K562 (cell line): Measurements from ENCODE around the gene SURF4. TPM values are rescaled to one million over a fixed set of nuclear protein-coding genes. Genes with fewer than 3 reads are reported as not detected.
A peak's percentile ranks its signal among the peaks of the same experiment; 100 is the strongest.

Experiments used
- ATAC-seq: fragments of 200-7000 bp; cut with Tn5 transposase; 3 replicates; pipeline ENCODE4 v1.9.1; 2020; ENCODE audit warnings: moderate library complexity
- BruUV-seq: library from RNA; stranded (reverse); fragments of 400-500 nt; replicated peaks from 2 replicates; lab custom pipeline; 2021; lab: Mats Ljungman, UMichigan
- CTCF ChIA-PET: fragments of 300-600 bp; formaldehyde crosslinking; extraction: SDS; loops from one replicate; lab custom pipeline; 2021; ENCODE audit warnings: low intra/inter-chr PET ratio; lab: Yijun Ruan, JAX
- POLR2A ChIA-PET: fragments of 300-600, 350-650 bp; sonication (Branson Sonifier 250); formaldehyde crosslinking; extraction: SDS; loops from one replicate; lab custom pipeline; 2021; ENCODE audit warnings: antibody characterized with exemption, inconsistent platforms; lab: Yijun Ruan, JAX
- DNase-seq, 4 experiments: peaks; one replicate each; pipeline versions ENCODE4 v3.0.0 to v3.0.0-alpha.2; 2011 to 2018; ENCODE audit warnings: low spot score in 3 of 4, mixed read lengths in 3 of 4; ENCODE audit errors: extremely low read depth in 1 of 4
- FAIRE-seq: peaks from 2 replicates; lab custom pipeline; 2011; peaks lifted over from hg19 to GRCh38; lab: Jason Lieb, UNC
- H2AFZ ChIP-seq: 2 replicates; pipeline ENCODE4 v1.6.0; 2011; ENCODE audit warnings: low read depth, low read length, control low read depth, inconsistent platforms
- H3K27ac ChIP-seq: fragments of 200-600 bp; 3 replicates; pipeline ENCODE4 v1.8.0; 2011; ENCODE audit warnings: low read depth, mild to moderate bottlenecking, control low read depth, inconsistent platforms, low read length, moderate library complexity, mixed read lengths; ENCODE audit errors: extremely low read depth
- H3K27me3 ChIP-seq, 2 experiments: fragments of 300-600 bp in 1 of 2; 2 replicates in 1 of 2; 3 replicates in 1 of 2; pipeline versions ENCODE4 v1.6.0 to v1.8.0; 2011; ENCODE audit warnings: inconsistent platforms in 2 of 2, low read length in 2 of 2, mild to moderate bottlenecking in 1 of 2, mixed read lengths in 1 of 2, moderate library complexity in 1 of 2; ENCODE audit not compliant: control insufficient read depth in 2 of 2, insufficient read depth in 2 of 2
- H3K36me3 ChIP-seq: fragments of 300-600 bp; 3 replicates; pipeline ENCODE4 v1.8.0; 2011; ENCODE audit warnings: mild to moderate bottlenecking, low read length, inconsistent platforms; ENCODE audit not compliant: control insufficient read depth, insufficient read depth
- H3K4me1 ChIP-seq, 2 experiments: fragments of 200-600 bp in 1 of 2; replicated peaks in 1 of 2; 2 replicates in 1 of 2; 3 replicates in 1 of 2; pipeline versions ENCODE4 v1.5.1 to v1.8.0; 2011; ENCODE audit warnings: inconsistent platforms in 2 of 2, low read length in 2 of 2, mild to moderate bottlenecking in 1 of 2, mixed read lengths in 1 of 2, moderate library complexity in 1 of 2; ENCODE audit not compliant: control insufficient read depth in 2 of 2, insufficient read depth in 2 of 2
- H3K4me2 ChIP-seq: 2 replicates; pipeline ENCODE4 v1.6.1; 2011; ENCODE audit warnings: low read length, control low read depth, inconsistent platforms, mixed read lengths; ENCODE audit not compliant: insufficient read depth
- H3K4me3 ChIP-seq: fragments of 200-600 bp; sonication (generic), shearing (Covaris generic); 2 replicates; pipeline ENCODE4 v1.5.1; 2016; ENCODE audit warnings: control low read depth, inconsistent platforms
- H3K79me2 ChIP-seq: fragments of 200-600 bp; 3 replicates; pipeline ENCODE4 v1.8.0; 2011; ENCODE audit warnings: low read length, inconsistent platforms; ENCODE audit not compliant: control insufficient read depth, insufficient read depth
- H3K9ac ChIP-seq, 2 experiments: 2 replicates each; pipeline versions ENCODE4 v1.6.0 to v1.6.1; 2011; ENCODE audit warnings: low read depth in 2 of 2, low read length in 2 of 2, control low read depth in 1 of 2, inconsistent platforms in 1 of 2, mild to moderate bottlenecking in 1 of 2, mixed read lengths in 1 of 2; ENCODE audit not compliant: insufficient read depth in 1 of 2
- H3K9me1 ChIP-seq: one replicate; pipeline ENCODE4 v1.6.0; 2011; ENCODE audit warnings: inconsistent platforms, mild to moderate bottlenecking, low read length, moderate library complexity; ENCODE audit not compliant: control insufficient read depth, insufficient read depth
- H3K9me3 ChIP-seq: replicated peaks from 2 replicates; pipeline ENCODE4 v1.5.1; 2011; ENCODE audit warnings: low read depth, low read length, inconsistent platforms; ENCODE audit not compliant: control insufficient read depth, insufficient read depth
- H4K20me1 ChIP-seq: replicated peaks from 2 replicates; pipeline ENCODE4 v1.6.1; 2011; ENCODE audit warnings: low read length, inconsistent platforms, mixed read lengths; ENCODE audit not compliant: control insufficient read depth, insufficient read depth
- CREBBP ChIP-seq: IDR thresholded peaks from one replicate; pipeline ENCODE4 v1.6.1; 2012; ENCODE audit warnings: low read depth, mild to moderate bottlenecking, control low read depth, inconsistent platforms, low read length
- YBX1 ChIP-seq: fragments of 450-650 bp; IDR thresholded peaks from 2 replicates; pipeline ENCODE4 v1.7.1; 2016; ENCODE audit warnings: mild to moderate bottlenecking
- YY1 ChIP-seq, 3 experiments: IDR thresholded peaks; 2 replicates each; pipeline ENCODE4 v1.6.1; 2011; ENCODE audit warnings: low read length in 2 of 3, mild to moderate bottlenecking in 2 of 3, moderate library complexity in 2 of 3, borderline replicate concordance in 1 of 3, control low read depth in 1 of 3, low read depth in 1 of 3; ENCODE audit not compliant: insufficient read depth in 3 of 3, insufficient replicate concordance in 2 of 3, control insufficient read depth in 1 of 3, insufficient read length in 1 of 3; ENCODE audit errors: extremely low read depth in 1 of 3
- WGBS: fragments of 100-300 bp; shearing (Covaris generic); methylation state at CpG from one replicate; pipeline ENCODE4 v1.1.6; 2016; ENCODE audit warnings: low coverage, mixed read lengths; ENCODE audit not compliant: insufficient coverage; ENCODE audit errors: missing lambda C conversion rate; 5-methylcytosine and 5-hydroxymethylcytosine counted together
- in situ Hi-C: fragments of 300-500 bp; cut with MboI; formaldehyde crosslinking; loops from 4 replicates; pipeline ENCODE4 v1.15.0; 2018; ENCODE audit warnings: inconsistent platforms, mixed read lengths
- intact Hi-C: fragments of 100-400 bp; cut with micrococcal nuclease; formaldehyde crosslinking; loops from 2 replicates; pipeline ENCODE4 v1.14.2; 2022
- polyA plus RNA-seq, 8 experiments: library from polyadenylated mRNA; depleted of rRNA in 4 of 8; stranded (reverse) in 5 of 8; unstranded in 3 of 8; fragments of >200 nt; fragmentation: Nextera tagmentation in 2 of 8; fragmentation: Illumina TruSeq in 1 of 8; extraction: Ambion mirVana in 2 of 8; extraction: Trizol in 1 of 8; gene quantifications; 2 replicates each; pipeline versions ENCODE4 v1.2.1 to v1.2.3, GENCODE V29; 2011 to 2014; ENCODE audit warnings: inconsistent platforms in 1 of 8, missing spikeins in 1 of 8
- total RNA-seq, 7 experiments: library from RNA; depleted of rRNA in 6 of 7; stranded (reverse); fragments of >200 nt in 6 of 7; fragmentation: Illumina TruSeq in 2 of 7; extraction: Trizol in 2 of 7; gene quantifications; 2 replicates each; pipeline versions ENCODE4 v1.2.1 to v1.2.3, GENCODE V29; 2011 to 2021; ENCODE audit warnings: low replicate concordance in 1 of 7
- TF ChIP-seq, protein P1 (sequence below): fragments of 450-650 bp; formaldehyde crosslinking; IDR thresholded peaks from 2 replicates; pipeline ENCODE4 v1.4.0; 2022; ENCODE audit warnings: missing genetic modification characterization

Gene SURF4
- total and polyA plus RNA-seq, 9 of the 15 experiments (the other 6 are each of a cell fraction or from before 2014, with no cell fraction given): 8.4 to 176 (median 130) TPM

DNA sequence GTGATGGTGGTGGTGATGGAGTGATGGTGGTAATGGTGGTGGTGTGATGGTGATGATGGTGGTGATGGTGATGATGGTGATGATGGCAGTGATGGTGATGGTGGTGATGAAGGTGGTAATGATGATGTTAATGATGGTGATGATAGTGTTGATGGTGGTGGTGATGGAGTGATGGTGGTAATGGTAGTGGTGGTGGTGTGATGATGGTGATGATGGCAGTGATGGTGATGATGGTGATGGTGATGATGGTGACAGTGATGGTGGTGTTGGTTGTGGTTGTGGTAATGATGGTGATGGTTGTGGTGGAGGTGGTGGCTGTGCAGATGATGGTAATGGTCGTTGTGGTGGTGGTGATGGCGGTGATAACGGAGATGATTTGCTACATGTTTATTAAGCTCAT, 7.6 kb upstream of the SURF4 start:
- no peaks in the 10 kb centered on the region for H3K36me3 ChIP-seq
- ChIA-PET POLR2A (interaction anchor here (0.6 to 1.7 kb wide), 3 partner anchors 12 to 360 kb away, joined by 3 to 4 read pairs (median 3); no protein-coding TSS in a partner anchor), CTCF (no interaction called here)
- TF ChIP-seq, protein P1, sequence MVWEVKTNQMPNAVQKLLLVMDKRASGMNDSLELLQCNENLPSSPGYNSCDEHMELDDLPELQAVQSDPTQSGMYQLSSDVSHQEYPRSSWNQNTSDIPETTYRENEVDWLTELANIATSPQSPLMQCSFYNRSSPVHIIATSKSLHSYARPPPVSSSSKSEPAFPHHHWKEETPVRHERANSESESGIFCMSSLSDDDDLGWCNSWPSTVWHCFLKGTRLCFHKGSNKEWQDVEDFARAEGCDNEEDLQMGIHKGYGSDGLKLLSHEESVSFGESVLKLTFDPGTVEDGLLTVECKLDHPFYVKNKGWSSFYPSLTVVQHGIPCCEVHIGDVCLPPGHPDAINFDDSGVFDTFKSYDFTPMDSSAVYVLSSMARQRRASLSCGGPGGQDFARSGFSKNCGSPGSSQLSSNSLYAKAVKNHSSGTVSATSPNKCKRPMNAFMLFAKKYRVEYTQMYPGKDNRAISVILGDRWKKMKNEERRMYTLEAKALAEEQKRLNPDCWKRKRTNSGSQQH (CRISPR knock-in tag): 0 out of 2 replicates have a peak, but pooled peaks have one; percentile 13
- TF ChIP-seq YBX1 (peak; percentile 79; the same call in 1 of the 2 replicates), CREBBP (peak; percentile 41), YY1 (IDR thresholded peaks at IDR 0.05; ENCODE audit: borderline replicate concordance in 1 of 3, control insufficient read depth in 1 of 3, extremely low read depth in 1 of 3, insufficient read depth in 3 of 3, insufficient read length in 1 of 3, insufficient replicate concordance in 2 of 3, low read depth in 1 of 3, low read length in 2 of 3) (no peak)
- no peak overlapping the region for H3K9ac ChIP-seq
- H3K4me2 ChIP-seq: no peak overlapping the region
- FAIRE-seq: no peak
- no peak for ATAC-seq
- peaks cover 5% of the 10 kb centered on the region for H3K9me3 ChIP-seq
- peaks cover 3 to 16% of the 10 kb centered on the region in 2 experiments; a peak in 3 of 5 replicates for H3K4me1 ChIP-seq
- no peaks in the 10 kb centered on the region; the same call in 1 of the 2 replicates for H4K20me1 ChIP-seq
- H3K9me1 ChIP-seq: no peaks in the 10 kb centered on the region
- no peak overlapping the region for H3K4me3 ChIP-seq
- H3K79me2 ChIP-seq: no peaks in the 10 kb centered on the region
- H3K27ac ChIP-seq: no peak overlapping the region
- peaks cover 9 to 31% of the 10 kb centered on the region in 2 experiments; a peak in 4 of 5 replicates for H3K27me3 ChIP-seq
- intact Hi-C loops (no loop called here), in situ Hi-C loops (no loop called here)
- no peak overlapping the region for H2AFZ ChIP-seq
- DNase-seq: no peak
- 0% methylated on average over 3 of the region's 3 CpGs for WGBS
- BruUV-seq: no TSS peak
